ENCODE data around the gene PLP1. TPM values are rescaled to one million over a fixed set of nuclear protein-coding genes. Genes with fewer than 3 reads are reported as not detected.

Gene PLP1
- total and polyA plus RNA-seq, 2 experiments from 2014 or later: 36.9 to 66.9 TPM

DNA sequence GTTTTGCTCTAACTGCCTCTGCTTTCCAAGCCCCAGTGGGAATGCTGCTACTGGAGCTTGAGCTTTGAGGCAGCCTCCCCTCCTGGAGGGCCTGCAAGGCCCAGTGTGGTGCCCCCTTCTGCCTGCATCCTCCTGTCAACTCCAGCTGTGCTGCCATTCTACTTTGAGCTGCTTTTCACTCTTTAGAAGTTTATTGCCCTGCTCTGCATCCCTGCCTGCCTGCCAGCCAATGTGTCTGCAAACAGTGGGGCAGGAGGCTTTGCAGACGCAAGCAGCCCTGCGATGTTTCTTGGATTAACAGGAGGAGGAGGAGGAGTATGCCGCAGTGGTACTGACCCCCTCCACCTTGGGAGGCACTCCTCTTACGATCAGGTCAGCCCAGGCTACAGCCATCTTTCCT is 49.5 kb upstream of the PLP1 start:
- H3K4me1 ChIP-seq (ENCODE audit: insufficient read depth): peaks cover 31% of the 10 kb centered on the region
- Mint-ChIP-seq H3K27me3 (ENCODE audit: insufficient read depth, low read depth, poor library complexity) (peaks cover 2% of the 10 kb centered on the region), H3K27ac (no peak overlapping the region)

More for the DNA sequence above, 49.5 kb upstream of the PLP1 start:
- no peaks in the 10 kb centered on the region for H4K20me1 ChIP-seq (replicated peaks; ENCODE audit: insufficient read depth)
- peaks cover 52% of the 10 kb centered on the region for H3K4me1 Mint-ChIP-seq
- H3K36me3 Mint-ChIP-seq (ENCODE audit: low read depth): no peaks in the 10 kb centered on the region
- H3K27me3 ChIP-seq (ENCODE audit: insufficient read depth): no peaks in the 10 kb centered on the region
- no peak overlapping the region for H3K4me3 ChIP-seq
- TF ChIP-seq CTCF (conservative IDR thresholded peaks at IDR 0.05; ENCODE audit: low read depth in 2 of 2) (no peak), EZH2phosphoT487 (IDR thresholded peaks at IDR 0.05; ENCODE audit: unreplicated experiment) (no peak), STAT1 (IDR thresholded peaks at IDR 0.05; ENCODE audit: unreplicated experiment) (no peak), REST (IDR thresholded peaks at IDR 0.05; ENCODE audit: unreplicated experiment) (no peak), EZH2 (IDR thresholded peaks at IDR 0.05; ENCODE audit: low read depth, unreplicated experiment) (no peak), JUNB (IDR thresholded peaks at IDR 0.05; ENCODE audit: unreplicated experiment) (no peak), POLR2AphosphoS5 (IDR thresholded peaks at IDR 0.05; ENCODE audit: low read depth) (no peak), CREB1 (CRISPR knock-in tag; IDR thresholded peaks at IDR 0.05; ENCODE audit: low read depth) (no peak), ZNF331 (CRISPR knock-in tag; IDR thresholded peaks at IDR 0.05; ENCODE audit: low read depth) (no peak), ZNF114 (CRISPR knock-in tag; IDR thresholded peaks at IDR 0.05) (no peak), NANOG (IDR thresholded peaks at IDR 0.05; ENCODE audit: borderline replicate concordance) (no peak)
- TF ChIP-seq, protein P1, sequence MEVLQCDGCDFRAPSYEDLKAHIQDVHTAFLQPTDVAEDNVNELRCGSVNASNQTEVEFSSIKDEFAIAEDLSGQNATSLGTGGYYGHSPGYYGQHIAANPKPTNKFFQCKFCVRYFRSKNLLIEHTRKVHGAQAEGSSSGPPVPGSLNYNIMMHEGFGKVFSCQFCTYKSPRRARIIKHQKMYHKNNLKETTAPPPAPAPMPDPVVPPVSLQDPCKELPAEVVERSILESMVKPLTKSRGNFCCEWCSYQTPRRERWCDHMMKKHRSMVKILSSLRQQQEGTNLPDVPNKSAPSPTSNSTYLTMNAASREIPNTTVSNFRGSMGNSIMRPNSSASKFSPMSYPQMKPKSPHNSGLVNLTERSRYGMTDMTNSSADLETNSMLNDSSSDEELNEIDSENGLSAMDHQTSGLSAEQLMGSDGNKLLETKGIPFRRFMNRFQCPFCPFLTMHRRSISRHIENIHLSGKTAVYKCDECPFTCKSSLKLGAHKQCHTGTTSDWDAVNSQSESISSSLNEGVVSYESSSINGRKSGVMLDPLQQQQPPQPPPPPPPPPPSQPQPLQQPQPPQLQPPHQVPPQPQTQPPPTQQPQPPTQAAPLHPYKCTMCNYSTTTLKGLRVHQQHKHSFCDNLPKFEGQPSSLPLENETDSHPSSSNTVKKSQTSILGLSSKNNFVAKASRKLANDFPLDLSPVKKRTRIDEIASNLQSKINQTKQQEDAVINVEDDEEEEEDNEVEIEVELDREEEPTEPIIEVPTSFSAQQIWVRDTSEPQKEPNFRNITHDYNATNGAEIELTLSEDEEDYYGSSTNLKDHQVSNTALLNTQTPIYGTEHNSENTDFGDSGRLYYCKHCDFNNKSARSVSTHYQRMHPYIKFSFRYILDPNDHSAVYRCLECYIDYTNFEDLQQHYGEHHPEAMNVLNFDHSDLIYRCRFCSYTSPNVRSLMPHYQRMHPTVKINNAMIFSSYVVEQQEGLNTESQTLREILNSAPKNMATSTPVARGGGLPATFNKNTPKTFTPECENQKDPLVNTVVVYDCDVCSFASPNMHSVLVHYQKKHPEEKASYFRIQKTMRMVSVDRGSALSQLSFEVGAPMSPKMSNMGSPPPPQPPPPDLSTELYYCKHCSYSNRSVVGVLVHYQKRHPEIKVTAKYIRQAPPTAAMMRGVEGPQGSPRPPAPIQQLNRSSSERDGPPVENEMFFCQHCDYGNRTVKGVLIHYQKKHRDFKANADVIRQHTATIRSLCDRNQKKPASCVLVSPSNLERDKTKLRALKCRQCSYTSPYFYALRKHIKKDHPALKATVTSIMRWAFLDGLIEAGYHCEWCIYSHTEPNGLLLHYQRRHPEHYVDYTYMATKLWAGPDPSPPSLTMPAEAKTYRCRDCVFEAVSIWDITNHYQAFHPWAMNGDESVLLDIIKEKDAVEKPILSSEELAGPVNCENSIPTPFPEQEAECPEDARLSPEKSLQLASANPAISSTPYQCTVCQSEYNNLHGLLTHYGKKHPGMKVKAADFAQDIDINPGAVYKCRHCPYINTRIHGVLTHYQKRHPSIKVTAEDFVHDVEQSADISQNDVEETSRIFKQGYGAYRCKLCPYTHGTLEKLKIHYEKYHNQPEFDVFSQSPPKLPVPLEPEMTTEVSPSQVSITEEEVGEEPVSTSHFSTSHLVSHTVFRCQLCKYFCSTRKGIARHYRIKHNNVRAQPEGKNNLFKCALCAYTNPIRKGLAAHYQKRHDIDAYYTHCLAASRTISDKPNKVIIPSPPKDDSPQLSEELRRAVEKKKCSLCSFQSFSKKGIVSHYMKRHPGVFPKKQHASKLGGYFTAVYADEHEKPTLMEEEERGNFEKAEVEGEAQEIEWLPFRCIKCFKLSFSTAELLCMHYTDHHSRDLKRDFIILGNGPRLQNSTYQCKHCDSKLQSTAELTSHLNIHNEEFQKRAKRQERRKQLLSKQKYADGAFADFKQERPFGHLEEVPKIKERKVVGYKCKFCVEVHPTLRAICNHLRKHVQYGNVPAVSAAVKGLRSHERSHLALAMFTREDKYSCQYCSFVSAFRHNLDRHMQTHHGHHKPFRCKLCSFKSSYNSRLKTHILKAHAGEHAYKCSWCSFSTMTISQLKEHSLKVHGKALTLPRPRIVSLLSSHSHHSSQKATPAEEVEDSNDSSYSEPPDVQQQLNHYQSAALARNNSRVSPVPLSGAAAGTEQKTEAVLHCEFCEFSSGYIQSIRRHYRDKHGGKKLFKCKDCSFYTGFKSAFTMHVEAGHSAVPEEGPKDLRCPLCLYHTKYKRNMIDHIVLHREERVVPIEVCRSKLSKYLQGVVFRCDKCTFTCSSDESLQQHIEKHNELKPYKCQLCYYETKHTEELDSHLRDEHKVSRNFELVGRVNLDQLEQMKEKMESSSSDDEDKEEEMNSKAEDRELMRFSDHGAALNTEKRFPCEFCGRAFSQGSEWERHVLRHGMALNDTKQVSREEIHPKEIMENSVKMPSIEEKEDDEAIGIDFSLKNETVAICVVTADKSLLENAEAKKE (CRISPR knock-in tag; IDR thresholded peaks at IDR 0.05): no peak
- TF ChIP-seq, protein P2, sequence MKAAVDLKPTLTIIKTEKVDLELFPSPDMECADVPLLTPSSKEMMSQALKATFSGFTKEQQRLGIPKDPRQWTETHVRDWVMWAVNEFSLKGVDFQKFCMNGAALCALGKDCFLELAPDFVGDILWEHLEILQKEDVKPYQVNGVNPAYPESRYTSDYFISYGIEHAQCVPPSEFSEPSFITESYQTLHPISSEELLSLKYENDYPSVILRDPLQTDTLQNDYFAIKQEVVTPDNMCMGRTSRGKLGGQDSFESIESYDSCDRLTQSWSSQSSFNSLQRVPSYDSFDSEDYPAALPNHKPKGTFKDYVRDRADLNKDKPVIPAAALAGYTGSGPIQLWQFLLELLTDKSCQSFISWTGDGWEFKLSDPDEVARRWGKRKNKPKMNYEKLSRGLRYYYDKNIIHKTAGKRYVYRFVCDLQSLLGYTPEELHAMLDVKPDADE (IDR thresholded peaks at IDR 0.05): no peak
- H3K9me3 Mint-ChIP-seq: no peaks in the 10 kb centered on the region; the same call in 2 of the 3 replicates
- H3K4me3 Mint-ChIP-seq: no peak overlapping the region
- DNase-seq (ENCODE audit: low spot score): no peak
- H3K27ac ChIP-seq (ENCODE audit: low read depth): no peak overlapping the region
- H3K9me2 ChIP-seq (ENCODE audit: insufficient read depth): no peaks in the 10 kb centered on the region
- no peaks in the 10 kb centered on the region for H3K79me2 ChIP-seq (replicated peaks; ENCODE audit: insufficient read depth)
- no peaks in the 10 kb centered on the region for H3F3A ChIP-seq (replicated peaks; ENCODE audit: low read depth)
- peak; percentile 48 for ATAC-seq
- no peaks in the 10 kb centered on the region for H3K36me3 ChIP-seq (ENCODE audit: insufficient read depth)
- H2AFZ ChIP-seq: no peak overlapping the region
- H3K4me2 ChIP-seq: no peak overlapping the region
